SK-N-SH treated with all-trans-retinoic acid at 6 μM for 48 hours (cell line): Measurements from ENCODE around the gene FHOD3.

Source experiments
- ATAC-seq: fragments of 200-7000 bp; cut with Tn5 transposase; 3 replicates; pipeline ENCODE4 v1.9.1; 2020; ENCODE audit warnings: mild to moderate bottlenecking, moderate library complexity
- ARNTL ChIP-seq: fragments of 450-650 bp; formaldehyde crosslinking; IDR thresholded peaks from 2 replicates; pipeline ENCODE4 v1.5.0; 2020; ENCODE audit warnings: low read depth, mild to moderate bottlenecking, moderate library complexity, borderline replicate concordance
- CSDC2 ChIP-seq: fragments of 250-450 bp; sonication (Bioruptor Pico); IDR thresholded peaks from 2 replicates; pipeline ENCODE4 v1.5.0; 2020; ENCODE audit warnings: mild to moderate bottlenecking, moderate library complexity
- GLIS3 ChIP-seq: fragments of 250-450 bp; sonication (Bioruptor Pico); IDR thresholded peaks from 2 replicates; pipeline ENCODE4 v1.5.0; 2020; ENCODE audit warnings: mild to moderate bottlenecking, moderate library complexity
- ISL1 ChIP-seq: fragments of 250-450 bp; sonication (Bioruptor Pico); IDR thresholded peaks from 2 replicates; pipeline ENCODE4 v2.1.2; 2022; ENCODE audit warnings: mild to moderate bottlenecking, moderate library complexity
- OSR1 ChIP-seq: fragments of 250-450 bp; sonication (Bioruptor Pico); IDR thresholded peaks from 2 replicates; pipeline ENCODE4 v1.8.0; 2022; ENCODE audit warnings: moderate library complexity, mild to moderate bottlenecking, inconsistent platforms
- RARB ChIP-seq: fragments of 250-450 bp; sonication (Bioruptor Pico); IDR thresholded peaks from 2 replicates; pipeline ENCODE4 v1.8.0; 2021; ENCODE audit warnings: mild to moderate bottlenecking, moderate library complexity
- TCF4 ChIP-seq: fragments of 250-450 bp; sonication (Bioruptor Pico); IDR thresholded peaks from 2 replicates; pipeline ENCODE4 v1.8.0; 2021; ENCODE audit warnings: mild to moderate bottlenecking, moderate library complexity, borderline replicate concordance
- TOX ChIP-seq: fragments of 250-450 bp; sonication (Bioruptor Pico); IDR thresholded peaks from 2 replicates; pipeline ENCODE4 v1.8.0; 2021; ENCODE audit warnings: mild to moderate bottlenecking, moderate library complexity, borderline replicate concordance
- ZFP3 ChIP-seq: fragments of 250-450 bp; sonication (Bioruptor Pico); IDR thresholded peaks from 2 replicates; pipeline ENCODE4 v1.5.0; 2020; ENCODE audit warnings: mild to moderate bottlenecking, moderate library complexity
- ZFP30 ChIP-seq: fragments of 450-650 bp; formaldehyde crosslinking; IDR thresholded peaks from 2 replicates; pipeline ENCODE4 v1.5.0; 2022; ENCODE audit warnings: mild to moderate bottlenecking, moderate library complexity
- ZNF70 ChIP-seq: fragments of 450-650 bp; formaldehyde crosslinking; IDR thresholded peaks from 2 replicates; pipeline ENCODE4 v1.5.0; 2020; ENCODE audit warnings: mild to moderate bottlenecking, moderate library complexity
- ZNF8 ChIP-seq: fragments of 450-650 bp; formaldehyde crosslinking; IDR thresholded peaks from 2 replicates; pipeline ENCODE4 v1.5.0; 2020; ENCODE audit warnings: mild to moderate bottlenecking, moderate library complexity
- TF ChIP-seq, protein P1 (sequence below): fragments of 250-450 bp; sonication (Bioruptor Pico); IDR thresholded peaks from 2 replicates; pipeline ENCODE4 v1.8.0; 2020; ENCODE audit warnings: mild to moderate bottlenecking, moderate library complexity, borderline replicate concordance
- TF ChIP-seq, protein P2 (sequence below): fragments of 250-450 bp; sonication (Bioruptor Pico); IDR thresholded peaks from 2 replicates; pipeline ENCODE4 v1.5.1; 2020; ENCODE audit warnings: low read depth, mild to moderate bottlenecking, moderate library complexity
- TF ChIP-seq, protein P3 (sequence below): fragments of 250-450 bp; sonication (Bioruptor Pico); IDR thresholded peaks from 2 replicates; pipeline ENCODE4 v1.5.0; 2020; ENCODE audit warnings: mild to moderate bottlenecking, moderate library complexity
- TF ChIP-seq, protein P4 (sequence below): fragments of 250-450 bp; sonication (Bioruptor Pico); IDR thresholded peaks from 2 replicates; pipeline ENCODE4 v1.8.0; 2021; ENCODE audit warnings: low read depth, mild to moderate bottlenecking, moderate library complexity, borderline replicate concordance

The FHOD3 gene

DNA sequence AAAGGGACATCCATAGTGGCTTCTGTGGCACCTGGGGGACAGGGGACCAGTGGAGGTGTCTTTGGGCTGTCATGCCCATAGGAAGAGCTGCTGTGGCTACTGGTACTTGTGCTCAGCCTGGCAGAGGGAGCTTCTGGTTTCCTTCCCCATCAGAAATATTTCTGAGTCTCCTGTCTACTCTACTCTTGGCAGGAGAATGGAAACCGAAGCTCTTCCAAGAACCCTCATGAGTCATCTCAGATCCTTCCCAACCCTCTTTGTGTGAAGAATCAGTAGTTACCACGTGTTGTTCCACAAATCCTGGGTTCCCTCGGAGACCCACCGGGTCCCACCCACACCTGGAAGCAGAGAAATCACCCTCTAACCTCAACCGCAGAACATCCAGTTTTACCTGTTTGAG lies 234.9 kb downstream of the FHOD3 start (continued):
- TF ChIP-seq, protein P1, sequence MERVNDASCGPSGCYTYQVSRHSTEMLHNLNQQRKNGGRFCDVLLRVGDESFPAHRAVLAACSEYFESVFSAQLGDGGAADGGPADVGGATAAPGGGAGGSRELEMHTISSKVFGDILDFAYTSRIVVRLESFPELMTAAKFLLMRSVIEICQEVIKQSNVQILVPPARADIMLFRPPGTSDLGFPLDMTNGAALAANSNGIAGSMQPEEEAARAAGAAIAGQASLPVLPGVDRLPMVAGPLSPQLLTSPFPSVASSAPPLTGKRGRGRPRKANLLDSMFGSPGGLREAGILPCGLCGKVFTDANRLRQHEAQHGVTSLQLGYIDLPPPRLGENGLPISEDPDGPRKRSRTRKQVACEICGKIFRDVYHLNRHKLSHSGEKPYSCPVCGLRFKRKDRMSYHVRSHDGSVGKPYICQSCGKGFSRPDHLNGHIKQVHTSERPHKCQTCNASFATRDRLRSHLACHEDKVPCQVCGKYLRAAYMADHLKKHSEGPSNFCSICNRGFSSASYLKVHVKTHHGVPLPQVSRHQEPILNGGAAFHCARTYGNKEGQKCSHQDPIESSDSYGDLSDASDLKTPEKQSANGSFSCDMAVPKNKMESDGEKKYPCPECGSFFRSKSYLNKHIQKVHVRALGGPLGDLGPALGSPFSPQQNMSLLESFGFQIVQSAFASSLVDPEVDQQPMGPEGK = no peak
- TF ChIP-seq TOX (CRISPR knock-in tag) = no peak
- no peak for TF ChIP-seq ZNF8 (CRISPR knock-in tag)

DNA sequence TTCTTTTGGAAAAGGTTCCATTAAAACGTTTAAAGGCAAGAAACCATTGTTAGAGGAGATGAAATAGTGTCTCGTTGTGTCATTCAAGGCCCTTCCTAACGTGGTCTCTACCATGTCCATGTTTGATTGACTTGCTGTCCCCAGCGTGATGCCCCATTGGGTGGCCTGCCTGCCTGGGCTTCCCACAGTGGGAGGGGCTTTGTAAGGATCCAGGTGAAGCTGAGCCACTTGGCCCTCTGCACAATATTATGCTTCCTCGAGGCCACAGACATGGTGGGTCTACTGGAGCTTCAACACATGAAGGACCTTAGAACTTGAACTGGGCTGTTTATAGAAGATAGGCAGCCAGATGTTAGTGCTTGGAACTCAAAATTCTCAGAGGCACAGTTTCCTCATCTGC lies 235.3 kb downstream of the FHOD3 start:
- no peak for ATAC-seq

DNA sequence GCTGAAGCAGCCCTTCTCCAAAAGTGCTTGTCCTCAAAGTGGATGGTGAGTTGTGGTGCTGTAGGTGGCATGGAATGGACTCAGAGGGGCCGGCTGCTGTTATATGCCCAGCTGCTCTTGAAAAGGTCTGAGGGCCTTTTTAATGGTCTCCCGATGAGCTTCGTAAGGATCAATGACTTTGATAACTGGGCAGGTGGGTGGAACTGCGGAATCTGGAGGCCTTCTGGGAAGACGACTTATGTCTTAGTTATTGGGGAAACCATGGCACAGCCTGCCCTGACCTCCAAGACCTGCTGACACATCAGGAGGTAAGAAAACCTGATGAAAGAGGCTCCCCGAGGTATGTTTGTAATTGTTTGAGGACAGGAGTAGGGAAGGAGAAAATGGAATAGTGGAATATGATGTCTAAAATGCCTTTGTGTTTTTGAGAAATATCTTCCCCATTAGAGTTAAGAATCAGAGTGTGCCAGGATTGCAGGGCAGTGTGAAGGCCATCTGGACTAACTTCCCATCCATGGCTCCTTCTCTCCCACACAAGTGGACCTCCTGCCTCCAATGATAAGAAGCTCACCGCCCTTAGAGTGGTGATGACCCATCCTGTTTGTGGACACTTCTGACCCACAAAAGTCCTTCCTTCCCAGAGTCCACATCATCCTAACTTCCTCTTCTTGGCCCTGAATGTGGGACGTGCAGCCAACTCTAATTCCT lies 236.1 kb downstream of the FHOD3 start:
- no peak for ATAC-seq
- no peak for TF ChIP-seq TCF4 (CRISPR knock-in tag)
- TF ChIP-seq, protein P2, sequence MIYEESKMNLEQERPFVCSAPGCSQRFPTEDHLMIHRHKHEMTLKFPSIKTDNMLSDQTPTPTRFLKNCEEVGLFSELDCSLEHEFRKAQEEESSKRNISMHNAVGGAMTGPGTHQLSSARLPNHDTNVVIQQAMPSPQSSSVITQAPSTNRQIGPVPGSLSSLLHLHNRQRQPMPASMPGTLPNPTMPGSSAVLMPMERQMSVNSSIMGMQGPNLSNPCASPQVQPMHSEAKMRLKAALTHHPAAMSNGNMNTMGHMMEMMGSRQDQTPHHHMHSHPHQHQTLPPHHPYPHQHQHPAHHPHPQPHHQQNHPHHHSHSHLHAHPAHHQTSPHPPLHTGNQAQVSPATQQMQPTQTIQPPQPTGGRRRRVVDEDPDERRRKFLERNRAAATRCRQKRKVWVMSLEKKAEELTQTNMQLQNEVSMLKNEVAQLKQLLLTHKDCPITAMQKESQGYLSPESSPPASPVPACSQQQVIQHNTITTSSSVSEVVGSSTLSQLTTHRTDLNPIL (CRISPR knock-in tag) = no peak
- TF ChIP-seq, protein P1 = no peak
- TF ChIP-seq, protein P3, sequence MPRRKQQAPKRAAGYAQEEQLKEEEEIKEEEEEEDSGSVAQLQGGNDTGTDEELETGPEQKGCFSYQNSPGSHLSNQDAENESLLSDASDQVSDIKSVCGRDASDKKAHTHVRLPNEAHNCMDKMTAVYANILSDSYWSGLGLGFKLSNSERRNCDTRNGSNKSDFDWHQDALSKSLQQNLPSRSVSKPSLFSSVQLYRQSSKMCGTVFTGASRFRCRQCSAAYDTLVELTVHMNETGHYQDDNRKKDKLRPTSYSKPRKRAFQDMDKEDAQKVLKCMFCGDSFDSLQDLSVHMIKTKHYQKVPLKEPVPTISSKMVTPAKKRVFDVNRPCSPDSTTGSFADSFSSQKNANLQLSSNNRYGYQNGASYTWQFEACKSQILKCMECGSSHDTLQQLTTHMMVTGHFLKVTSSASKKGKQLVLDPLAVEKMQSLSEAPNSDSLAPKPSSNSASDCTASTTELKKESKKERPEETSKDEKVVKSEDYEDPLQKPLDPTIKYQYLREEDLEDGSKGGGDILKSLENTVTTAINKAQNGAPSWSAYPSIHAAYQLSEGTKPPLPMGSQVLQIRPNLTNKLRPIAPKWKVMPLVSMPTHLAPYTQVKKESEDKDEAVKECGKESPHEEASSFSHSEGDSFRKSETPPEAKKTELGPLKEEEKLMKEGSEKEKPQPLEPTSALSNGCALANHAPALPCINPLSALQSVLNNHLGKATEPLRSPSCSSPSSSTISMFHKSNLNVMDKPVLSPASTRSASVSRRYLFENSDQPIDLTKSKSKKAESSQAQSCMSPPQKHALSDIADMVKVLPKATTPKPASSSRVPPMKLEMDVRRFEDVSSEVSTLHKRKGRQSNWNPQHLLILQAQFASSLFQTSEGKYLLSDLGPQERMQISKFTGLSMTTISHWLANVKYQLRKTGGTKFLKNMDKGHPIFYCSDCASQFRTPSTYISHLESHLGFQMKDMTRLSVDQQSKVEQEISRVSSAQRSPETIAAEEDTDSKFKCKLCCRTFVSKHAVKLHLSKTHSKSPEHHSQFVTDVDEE = no peak
- TF ChIP-seq ARNTL = no peak
- TF ChIP-seq RARB (CRISPR knock-in tag) = no peak
- TF ChIP-seq ZFP30 (CRISPR knock-in tag) = no peak
- no peak for TF ChIP-seq GLIS3
- TF ChIP-seq ZNF70 (CRISPR knock-in tag) = no peak
- TF ChIP-seq ZNF8 (CRISPR knock-in tag) = no peak
- no peak for TF ChIP-seq CSDC2 (CRISPR knock-in tag)
- TF ChIP-seq, protein P4, sequence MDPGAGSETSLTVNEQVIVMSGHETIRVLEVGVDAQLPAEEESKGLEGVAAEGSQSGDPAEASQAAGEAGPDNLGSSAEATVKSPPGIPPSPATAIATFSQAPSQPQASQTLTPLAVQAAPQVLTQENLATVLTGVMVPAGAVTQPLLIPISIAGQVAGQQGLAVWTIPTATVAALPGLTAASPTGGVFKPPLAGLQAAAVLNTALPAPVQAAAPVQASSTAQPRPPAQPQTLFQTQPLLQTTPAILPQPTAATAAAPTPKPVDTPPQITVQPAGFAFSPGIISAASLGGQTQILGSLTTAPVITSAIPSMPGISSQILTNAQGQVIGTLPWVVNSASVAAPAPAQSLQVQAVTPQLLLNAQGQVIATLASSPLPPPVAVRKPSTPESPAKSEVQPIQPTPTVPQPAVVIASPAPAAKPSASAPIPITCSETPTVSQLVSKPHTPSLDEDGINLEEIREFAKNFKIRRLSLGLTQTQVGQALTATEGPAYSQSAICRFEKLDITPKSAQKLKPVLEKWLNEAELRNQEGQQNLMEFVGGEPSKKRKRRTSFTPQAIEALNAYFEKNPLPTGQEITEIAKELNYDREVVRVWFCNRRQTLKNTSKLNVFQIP (CRISPR knock-in tag) = no peak
- TF ChIP-seq, all 23 proteins: peak for 0

More for the DNA sequence above, 235.3 kb downstream of the FHOD3 start:
- TF ChIP-seq TOX (CRISPR knock-in tag) = no peak
- no peak for TF ChIP-seq CSDC2 (CRISPR knock-in tag)
- no peak for TF ChIP-seq ZNF8 (CRISPR knock-in tag)
- no peak for TF ChIP-seq ZFP30 (CRISPR knock-in tag)
- TF ChIP-seq, protein P2 (CRISPR knock-in tag) = no peak

DNA sequence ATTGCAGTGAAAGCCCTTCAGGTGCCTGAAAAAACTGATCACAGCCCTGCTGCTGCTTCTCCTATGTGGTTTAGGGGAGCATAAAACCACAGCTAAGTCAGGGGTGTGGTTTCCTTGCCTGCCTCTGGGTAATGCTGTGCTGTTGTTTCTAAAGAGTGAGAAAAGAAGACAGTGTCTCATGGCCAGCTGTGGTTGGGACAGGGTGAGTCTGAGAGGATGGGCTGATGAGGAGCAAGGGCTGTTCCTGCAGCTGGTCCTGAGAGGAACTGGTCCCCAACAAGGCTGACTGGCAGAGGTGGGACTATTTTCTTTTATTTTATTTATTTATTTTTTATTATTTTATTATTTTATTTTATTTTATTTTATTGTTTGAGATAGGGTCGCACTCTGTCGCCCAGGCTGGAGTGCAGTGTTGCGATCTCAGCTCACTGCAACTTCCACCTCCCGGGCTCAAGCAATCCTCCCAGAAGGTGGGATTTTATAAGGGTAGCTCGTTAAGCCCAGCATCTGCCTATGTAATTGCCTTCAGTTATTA lies 236.7 kb downstream of the FHOD3 start:
- ATAC-seq = no peak
- TF ChIP-seq OSR1 (CRISPR knock-in tag) = no peak
- no peak for TF ChIP-seq ZFP3
- no peak for TF ChIP-seq CSDC2 (CRISPR knock-in tag)
- no peak for TF ChIP-seq ISL1 (CRISPR knock-in tag)
